ENCODE results near the gene MPIG6B.

- no peak for TF ChIP-seq POLR2A (IDR thresholded peaks at IDR 0.05; ENCODE audit: extremely low read depth, insufficient read length)
- TF ChIP-seq CTCF (IDR thresholded peaks at IDR 0.05; ENCODE audit: low read depth, low read length) = no peak
- TF ChIP-seq MAX (IDR thresholded peaks at IDR 0.05; ENCODE audit: low read depth, low read length) = no peak
- no peak for TF ChIP-seq MYC (IDR thresholded peaks at IDR 0.05; ENCODE audit: low read depth, low read length)
Observed at GRCh38 chr6:31741815-31742214, 18.6 kb downstream of the MPIG6B start.

Data from NB4 (cell line).